Measurements from ENCODE around the gene MEGF11.

GRCh38 chr15:66171841-66172240, 81.7 kb downstream of the MEGF11 start:
- no peak for TF ChIP-seq CTCF (conservative IDR thresholded peaks at IDR 0.05; ENCODE audit: low read length)
- TF ChIP-seq EZH2phosphoT487 (IDR thresholded peaks at IDR 0.05; ENCODE audit: borderline replicate concordance, low read depth, low read length), result no peak
